MCF 10A (cell line): Measurements from ENCODE around the gene RAPGEF5. TPM values are rescaled to one million over a fixed set of nuclear protein-coding genes. Genes with fewer than 3 reads are reported as not detected.

Experiments
- BruUV-seq: library from RNA; stranded (reverse); fragments of 400-500 nt; replicated peaks from 2 replicates; lab custom pipeline; 2021; lab: Mats Ljungman, UMichigan
- CTCF ChIA-PET: fragments of 300-600 bp; sonication (Branson Sonifier 250); formaldehyde crosslinking; extraction: SDS; loops from one replicate; lab custom pipeline; 2021; ENCODE audit warnings: antibody characterized with exemption, inconsistent platforms; lab: Yijun Ruan, JAX
- POLR2A ChIA-PET: fragments of 300-600, 350-650 bp; sonication (Branson Sonifier 250); formaldehyde crosslinking; extraction: SDS; loops from one replicate; lab custom pipeline; 2020; ENCODE audit warnings: antibody characterized with exemption, inconsistent platforms; lab: Yijun Ruan, JAX
- DNase-seq: peaks from one replicate; pipeline ENCODE4 v3.0.0-alpha.2; 2018; ENCODE audit not compliant: unreplicated experiment
- H3K27ac Mint-ChIP-seq: one replicate; pipeline ENCODE4 v1.8.0; 2022; ENCODE audit warnings: mild to moderate bottlenecking, low read depth, mixed read lengths; ENCODE audit not compliant: unreplicated experiment
- H3K27me3 Mint-ChIP-seq: one replicate; pipeline ENCODE4 v1.8.0; 2022; ENCODE audit warnings: mixed read lengths; ENCODE audit not compliant: insufficient read depth, unreplicated experiment
- H3K36me3 Mint-ChIP-seq: one replicate; pipeline ENCODE4 v1.8.0; 2022; ENCODE audit warnings: mild to moderate bottlenecking, moderate library complexity, mixed read lengths; ENCODE audit not compliant: insufficient read depth, unreplicated experiment
- H3K4me1 Mint-ChIP-seq: one replicate; pipeline ENCODE4 v1.8.0; 2022; ENCODE audit warnings: mixed read lengths; ENCODE audit not compliant: insufficient read depth, unreplicated experiment
- H3K4me3 Mint-ChIP-seq: one replicate; pipeline ENCODE4 v1.8.0; 2022; ENCODE audit warnings: mild to moderate bottlenecking, moderate library complexity, mixed read lengths; ENCODE audit not compliant: unreplicated experiment
- H3K9me3 Mint-ChIP-seq: one replicate; pipeline ENCODE4 v1.8.0; 2022; ENCODE audit warnings: mixed read lengths; ENCODE audit not compliant: unreplicated experiment
- CTCF ChIP-seq: fragments of 200-600 bp; IDR thresholded peaks from one replicate; pipeline ENCODE4 v1.8.0; 2022; ENCODE audit warnings: antibody characterized with exemption, mild to moderate bottlenecking; ENCODE audit not compliant: unreplicated experiment
- intact Hi-C: fragments of 100-400 bp; cut with micrococcal nuclease; formaldehyde crosslinking; loops from 2 replicates; pipeline ENCODE4 v1.14.1; 2022
- total RNA-seq: library from RNA; stranded (reverse); gene quantifications from 2 replicates; pipeline ENCODE4 v1.2.3, GENCODE V29; 2022

RAPGEF5 gene
- total RNA-seq, 1 experiment from 2014 or later: 1.9 TPM

GRCh38 chr7:22252016-22252415, 104.9 kb downstream of the RAPGEF5 start:
- CTCF ChIA-PET: no interaction called here
- Mint-ChIP-seq H3K27me3 (no peaks in the 10 kb centered on the region), H3K4me3 (no peak overlapping the region), H3K36me3 (no peaks in the 10 kb centered on the region), H3K9me3 (no peaks in the 10 kb centered on the region), H3K4me1 (no peaks in the 10 kb centered on the region), H3K27ac (no peak overlapping the region)
- TF ChIP-seq CTCF: no peak
- intact Hi-C loops: no loop called here
- BruUV-seq: no TSS peak
- POLR2A ChIA-PET: interaction anchor here (0.5 to 1.1 kb wide), 2 partner anchors 33 to 46 kb away, joined by 3 to 4 read pairs; no protein-coding TSS in a partner anchor
- no peak for DNase-seq

- ChIA-PET POLR2A (interaction anchor here (0.5 kb wide), 1 partner anchor 34 kb away, joined by 4 read pairs; no protein-coding TSS in a partner anchor), CTCF (no interaction called here)
- no peak overlapping the region for H3K27ac Mint-ChIP-seq
- H3K4me3 Mint-ChIP-seq: no peak overlapping the region
- BruUV-seq: no TSS peak
- no peaks in the 10 kb centered on the region for H3K36me3 Mint-ChIP-seq
- intact Hi-C loops: no loop called here
- H3K4me1 Mint-ChIP-seq: no peaks in the 10 kb centered on the region
- no peak for TF ChIP-seq CTCF
- no peaks in the 10 kb centered on the region for H3K27me3 Mint-ChIP-seq
- DNase-seq: no peak
- H3K9me3 Mint-ChIP-seq: peaks cover 4% of the 10 kb centered on the region
These were observed 105.7 kb downstream of the RAPGEF5 start for GRCh38 chr7:22251281-22251680.

- H3K4me1 Mint-ChIP-seq: no peaks in the 10 kb centered on the region
- H3K4me3 Mint-ChIP-seq: no peak overlapping the region
- no TSS peak for BruUV-seq
- no peak for TF ChIP-seq CTCF
- peaks cover 13% of the 10 kb centered on the region for H3K9me3 Mint-ChIP-seq
- H3K36me3 Mint-ChIP-seq: no peaks in the 10 kb centered on the region
- no peak overlapping the region for H3K27ac Mint-ChIP-seq
- no peak for DNase-seq
- no peaks in the 10 kb centered on the region for H3K27me3 Mint-ChIP-seq
- intact Hi-C loops: no loop called here
- POLR2A ChIA-PET: no interaction called here
- CTCF ChIA-PET: no interaction called here
These were observed 106.6 kb downstream of the RAPGEF5 start for GRCh38 chr7:22250390-22250789.

- no TSS peak for BruUV-seq
- H3K27ac Mint-ChIP-seq: no peak overlapping the region
- H3K27me3 Mint-ChIP-seq: no peaks in the 10 kb centered on the region
- intact Hi-C loops: no loop called here
- H3K4me3 Mint-ChIP-seq: no peak overlapping the region
- no peak for DNase-seq
- no peak for TF ChIP-seq CTCF
- no peaks in the 10 kb centered on the region for H3K4me1 Mint-ChIP-seq
- ChIA-PET POLR2A (no interaction called here), CTCF (interaction anchor here (0.6 kb wide), 1 partner anchor 86 kb away, joined by 4 read pairs; no protein-coding TSS in a partner anchor)
- H3K9me3 Mint-ChIP-seq: peaks cover 13% of the 10 kb centered on the region
- no peaks in the 10 kb centered on the region for H3K36me3 Mint-ChIP-seq
These were observed 108.7 kb downstream of the RAPGEF5 start for GRCh38 chr7:22248111-22248809.
